ENCODE data around the gene DENND2D.

The DENND2D gene

DNA sequence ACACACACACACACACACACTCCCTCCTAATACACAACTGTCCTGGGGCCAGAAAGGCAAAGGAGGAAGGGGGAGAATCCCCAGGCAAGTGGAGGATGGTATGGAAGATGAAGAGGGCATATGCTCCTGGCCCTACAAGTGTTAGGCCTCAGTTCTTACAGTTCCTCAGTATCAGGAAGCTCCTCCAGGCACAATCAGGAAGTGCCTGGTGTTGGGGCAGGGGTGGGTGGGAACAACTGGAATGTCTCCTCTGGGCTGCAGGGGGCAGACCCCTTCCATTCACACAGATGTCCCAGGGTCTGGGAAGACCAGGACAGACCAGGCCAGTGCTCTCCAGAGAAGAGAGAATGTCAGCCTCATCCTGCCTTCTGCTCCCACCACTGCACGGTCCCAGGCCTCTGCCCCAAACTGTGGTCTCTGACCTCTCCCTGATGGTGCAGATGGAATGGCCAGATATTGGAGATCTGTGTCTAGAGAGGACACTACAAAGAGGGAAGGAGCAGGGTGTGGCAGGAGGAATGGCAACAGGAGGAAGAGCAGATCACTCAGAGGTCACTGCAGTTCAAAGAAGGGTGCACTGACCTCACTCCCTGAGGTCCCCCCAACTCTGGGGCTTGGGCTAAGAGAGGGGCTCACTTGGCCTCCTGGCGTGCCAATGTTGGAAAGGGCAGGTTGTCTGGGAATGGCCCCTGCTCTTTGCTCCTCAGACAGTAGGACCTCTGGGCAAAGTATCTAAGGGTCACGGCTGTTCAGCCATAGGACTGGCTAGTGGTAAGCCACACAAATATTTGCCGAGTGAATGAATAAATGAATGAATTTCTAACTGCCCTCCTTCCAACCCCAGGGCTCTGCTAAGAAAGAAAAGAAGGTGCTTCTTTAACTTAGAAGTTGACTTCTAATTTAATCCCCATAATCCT lies 2.5 kb upstream of the DENND2D start:
- DNase-seq = no peak

DNA sequence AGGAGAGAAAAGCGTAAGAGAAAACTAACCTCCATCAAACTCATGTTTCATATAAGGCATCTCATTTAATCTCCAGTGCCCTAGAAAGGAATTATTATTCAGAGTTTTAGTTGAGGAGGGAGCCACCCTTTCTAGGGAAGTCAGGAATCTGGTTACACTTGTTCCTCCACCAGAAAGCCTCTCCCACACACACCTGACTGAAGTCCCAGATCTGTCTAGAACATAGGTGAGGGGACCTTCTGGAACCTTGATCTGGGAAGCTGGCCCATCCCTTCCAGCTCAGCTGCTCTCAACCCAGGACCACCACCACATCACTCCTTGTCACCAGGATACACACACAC lies 1.9 kb upstream of the DENND2D start:
- no peak for DNase-seq

GRCh38 chr1:111201275-111202090 lies 1.0 kb upstream of the DENND2D start:
- DNase-seq = no peak

- no peak for DNase-seq
These were observed 336 bp upstream of the DENND2D start for GRCh38 chr1:111200802-111201161.

GRCh38 chr1:111199329-111199728 lies 1.1 kb downstream of the DENND2D start:
- no peak for DNase-seq

DNA sequence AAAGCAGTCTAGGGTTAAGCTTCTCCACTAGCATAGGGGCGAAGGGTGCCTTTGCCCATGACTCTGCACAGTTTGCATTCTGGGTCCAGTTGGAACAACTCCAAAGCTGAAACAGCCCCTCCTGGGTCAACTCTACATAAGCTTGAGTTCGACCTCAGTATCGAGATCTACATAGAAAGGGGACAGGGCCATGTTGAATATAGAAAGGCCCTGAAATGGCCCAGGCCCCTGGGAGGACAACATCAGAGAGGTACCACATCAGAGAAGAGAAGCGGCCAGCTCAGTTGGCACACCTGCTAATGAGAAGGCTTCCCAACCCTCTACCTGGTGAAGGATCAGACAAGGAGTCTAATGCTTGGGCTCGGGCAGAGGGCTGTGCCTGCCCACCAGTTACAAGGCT lies 1.6 kb downstream of the DENND2D start:
- no peak for DNase-seq

GRCh38 chr1:111197598-111198284 lies 2.7 kb downstream of the DENND2D start:
- DNase-seq = no peak

DNA sequence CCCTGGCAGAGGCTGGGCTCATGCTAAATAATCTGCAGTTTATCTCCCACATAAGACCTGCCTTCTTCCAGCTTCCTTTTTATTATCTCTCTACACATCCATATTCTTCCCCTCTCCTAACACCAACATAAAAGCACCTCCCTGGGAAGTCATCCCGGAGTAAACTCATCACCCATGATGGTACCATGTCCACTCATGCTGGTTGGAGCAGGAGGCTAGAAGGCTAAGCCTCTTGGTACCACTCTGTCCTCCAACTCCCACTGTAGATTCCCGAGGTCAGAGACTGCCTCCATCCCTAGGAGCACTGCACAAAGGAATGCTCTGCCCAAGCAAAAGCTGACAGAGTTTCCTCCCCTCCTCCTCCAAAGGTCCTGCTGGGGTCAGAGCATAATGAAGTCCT lies 4.2 kb downstream of the DENND2D start:
- DNase-seq = no peak

DNA sequence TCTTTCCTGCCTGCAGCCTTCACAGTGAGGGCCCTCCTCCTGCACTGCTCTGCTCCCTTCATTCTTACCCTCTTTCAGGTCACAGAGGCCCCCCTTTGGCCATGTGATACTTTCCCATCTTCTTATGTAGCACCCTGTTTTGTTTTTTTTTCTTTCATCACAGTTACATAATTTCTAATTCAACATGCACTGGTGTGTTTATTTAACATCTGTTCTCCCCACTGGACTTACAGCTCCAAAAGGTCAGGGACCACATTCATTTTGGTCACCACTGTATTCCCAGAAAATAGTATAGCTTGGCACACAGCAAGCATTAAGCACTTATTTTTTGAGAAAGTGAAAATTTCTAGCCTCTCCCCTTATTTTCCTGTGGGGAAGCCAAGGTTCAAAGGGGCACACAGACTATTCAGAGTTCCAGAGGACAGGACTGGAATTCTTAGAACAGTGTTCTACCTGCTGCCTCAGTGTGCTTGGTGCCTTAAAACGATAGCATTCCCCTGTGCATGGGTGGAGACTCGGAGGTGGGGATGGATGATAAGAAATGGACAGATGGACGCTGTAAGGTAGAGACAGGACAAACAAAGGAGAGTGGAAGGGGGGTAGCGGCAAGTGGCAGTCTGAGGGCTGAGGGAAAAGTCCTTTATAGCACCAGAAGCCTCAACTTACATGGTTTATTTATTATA lies 5.3 kb downstream of the DENND2D start:
- no peak for DNase-seq

- no peak for DNase-seq
These were observed 6.5 kb downstream of the DENND2D start for GRCh38 chr1:111193712-111194480.

DNA sequence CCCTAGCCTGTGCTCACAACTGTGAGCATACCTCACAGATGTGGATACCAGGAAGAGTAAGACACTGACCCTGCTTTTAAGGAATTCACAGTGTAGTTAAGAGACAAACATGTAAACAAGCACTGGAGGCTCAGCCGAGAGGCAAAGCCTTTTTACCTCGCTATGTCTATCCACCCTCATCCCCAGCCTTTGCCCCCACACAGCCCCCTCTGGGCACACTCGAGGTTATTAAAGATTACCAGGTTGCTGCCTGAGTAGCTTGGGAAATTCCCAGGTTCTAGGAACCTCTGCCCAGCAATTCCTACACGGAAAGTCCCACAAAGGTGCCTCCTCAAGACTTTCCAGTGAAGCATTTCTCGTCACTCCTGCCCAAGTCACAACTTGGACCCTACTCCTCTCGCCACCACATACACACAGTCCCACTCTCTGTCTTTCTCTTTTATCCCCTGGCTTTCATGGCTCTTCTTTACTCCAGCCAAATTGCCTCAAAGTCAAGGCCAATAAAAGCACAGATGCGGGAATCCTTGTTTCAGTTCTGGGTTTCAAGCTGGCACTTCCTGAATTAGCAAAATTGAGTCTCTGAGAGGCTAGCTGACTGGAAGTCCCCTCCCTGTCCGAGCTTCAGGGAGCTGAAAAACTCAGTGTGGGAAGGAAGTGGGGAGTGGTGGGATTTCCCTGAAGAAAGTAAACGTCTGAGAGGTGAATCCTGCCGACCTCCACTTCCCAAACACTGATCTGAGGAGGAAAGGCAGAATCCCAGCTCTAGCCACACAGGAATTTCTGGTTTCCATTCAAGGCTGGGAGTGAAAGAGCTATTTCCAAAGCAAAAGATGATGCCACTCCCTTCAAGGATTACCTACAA lies 7.6 kb downstream of the DENND2D start:
- peak in 3 of 14 donors; percentile 10 to 69 (median 29) for DNase-seq

GRCh38 chr1:111192074-111192473 lies 8.4 kb downstream of the DENND2D start:
- DNase-seq = no peak

GRCh38 chr1:111191496-111191895 lies 8.9 kb downstream of the DENND2D start:
- no peak for DNase-seq

DNA sequence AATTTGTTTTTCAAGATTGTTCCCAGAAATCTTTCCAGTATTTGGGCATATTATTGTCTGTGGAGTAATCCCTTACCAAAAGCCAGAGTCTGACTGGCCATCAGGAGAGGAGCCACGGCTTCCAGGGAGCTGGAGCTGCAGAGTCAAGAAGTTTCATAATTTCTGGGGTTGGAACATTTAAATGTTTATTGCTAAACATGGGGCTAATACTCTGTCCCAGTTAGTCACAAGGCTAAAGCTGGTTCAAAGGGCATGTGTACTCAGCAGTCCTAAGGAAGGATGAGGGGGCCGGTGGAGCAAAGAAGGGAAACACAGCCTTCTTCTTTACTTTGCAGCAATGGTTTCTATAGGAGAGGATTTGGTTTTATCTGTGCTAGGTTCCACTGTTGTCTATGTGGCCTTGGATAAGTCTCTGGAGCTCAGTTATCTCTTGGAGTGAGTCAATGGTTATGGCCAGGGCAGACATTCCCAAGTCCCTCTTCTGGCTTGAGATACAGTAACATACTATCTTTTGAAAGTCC lies 9.5 kb downstream of the DENND2D start:
- DNase-seq = no peak

DNA sequence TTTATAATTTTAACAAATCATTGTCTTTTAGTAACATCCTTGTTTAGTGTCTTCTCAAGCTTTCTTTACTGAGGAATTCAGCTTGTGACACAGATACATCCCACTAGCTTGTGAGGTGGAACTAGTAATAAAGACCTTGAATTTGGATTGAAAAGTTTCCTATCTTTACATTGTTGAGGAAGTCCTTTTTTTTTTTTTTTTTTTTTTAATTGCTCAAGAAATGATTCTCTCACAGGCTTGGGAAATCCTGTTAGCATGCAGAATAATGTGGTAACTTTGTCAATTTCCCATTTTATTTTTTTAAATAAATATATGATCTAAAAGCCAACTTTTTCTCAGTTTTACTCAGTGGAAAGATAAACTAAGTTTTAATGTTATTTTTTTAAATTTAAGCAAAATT lies 15.8 kb downstream of the DENND2D start:
- no peak for DNase-seq

- no peak for DNase-seq
These were observed 17.0 kb downstream of the DENND2D start for GRCh38 chr1:111183308-111184069.

DNA sequence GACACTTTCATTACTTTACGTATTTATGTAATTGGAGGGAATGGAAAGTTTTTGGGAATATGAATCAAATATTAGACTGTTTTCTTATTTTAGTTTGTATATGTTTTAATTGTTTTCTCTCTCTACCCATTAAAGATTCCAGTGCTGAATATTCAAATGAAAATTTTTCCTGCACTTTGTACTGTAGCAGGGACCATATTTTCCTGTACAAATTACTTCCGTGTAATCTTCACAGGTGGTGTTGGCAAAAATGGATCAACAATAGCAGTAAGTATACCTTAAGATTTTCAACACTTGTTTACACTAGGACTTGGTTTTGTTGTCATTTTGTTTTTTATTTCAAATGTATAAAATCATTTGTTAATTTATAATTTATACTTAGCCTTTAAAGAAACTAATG lies 18.4 kb downstream of the DENND2D start:
- no peak for DNase-seq

- DNase-seq = no peak
These were observed 20.4 kb downstream of the DENND2D start for GRCh38 chr1:111179968-111180533.

DNA sequence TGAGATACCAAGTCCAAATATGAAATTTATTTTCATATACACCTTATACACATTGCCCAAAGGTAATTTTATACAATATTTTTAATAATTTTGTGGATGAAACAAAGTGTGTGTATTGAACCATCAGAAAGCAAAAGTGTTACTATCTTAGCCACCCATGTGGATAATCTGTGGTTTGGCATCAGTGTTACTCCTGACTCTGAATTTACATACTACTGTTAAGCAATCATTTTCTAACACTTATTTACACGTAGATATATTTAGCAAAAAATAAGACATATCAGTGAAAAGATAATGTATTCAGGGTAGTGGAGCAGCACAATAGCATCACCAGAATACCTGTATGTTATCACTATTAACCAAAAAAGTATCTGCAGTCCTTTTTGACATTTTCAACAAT lies 23.8 kb downstream of the DENND2D start:
- no peak for DNase-seq
